Fibroblast of skin of right biceps (primary cell): Measurements from ENCODE around the gene MYLK4.

ENCODE experiments used
- DNase-seq: peaks from one replicate; pipeline ENCODE4 v3.0.0-alpha.2; 2013

MYLK4 gene

DNA sequence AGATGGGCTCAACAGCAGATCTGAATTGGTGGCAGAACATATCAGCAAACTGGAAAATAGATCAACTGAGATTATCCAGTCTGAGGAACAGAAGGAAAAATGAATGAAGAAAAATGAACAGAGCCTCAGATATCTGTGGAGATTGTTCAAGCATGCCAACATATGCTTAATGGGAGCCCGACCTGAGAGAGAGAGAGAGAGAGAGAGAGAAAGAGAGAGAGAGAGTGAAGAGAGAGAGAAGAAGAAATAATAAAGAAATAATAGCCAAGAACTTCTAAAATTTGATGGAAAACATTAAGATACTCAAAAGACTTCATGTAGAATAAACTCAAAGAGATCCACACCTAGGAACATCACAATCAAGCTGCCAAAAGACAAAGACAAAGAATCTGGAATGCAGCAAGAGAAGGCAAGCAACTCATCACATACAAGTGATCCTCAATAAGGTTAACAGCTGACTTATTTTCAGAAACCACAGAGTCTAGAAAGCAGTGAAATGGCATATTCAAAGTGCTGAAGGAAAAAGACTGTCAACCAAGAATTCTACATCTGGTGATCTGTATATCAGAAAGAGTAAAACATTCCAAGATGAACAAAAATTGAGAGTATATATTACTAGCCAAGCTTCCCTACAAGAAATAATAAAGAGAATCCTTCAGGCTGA is 97.2 kb downstream of the MYLK4 start:
- DNase-seq = no peak

DNA sequence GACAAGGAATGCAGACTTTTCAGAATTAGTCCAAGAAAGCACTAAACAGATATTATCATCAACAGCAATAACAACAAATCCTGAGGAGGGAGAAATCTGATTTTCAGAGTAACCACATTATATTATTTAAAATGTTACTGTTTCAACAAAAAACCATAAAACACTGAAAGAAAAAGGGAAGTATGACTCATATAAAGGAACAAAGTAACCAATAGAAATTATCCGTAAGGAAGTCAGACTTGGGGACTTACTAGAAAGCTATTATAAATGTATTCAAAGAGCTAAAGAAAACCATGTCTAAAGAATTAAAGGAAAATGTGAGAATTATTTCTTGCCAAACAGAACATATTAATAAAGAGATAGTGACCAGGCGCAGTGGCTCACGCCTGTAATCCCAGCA is 98.1 kb downstream of the MYLK4 start:
- no peak for DNase-seq

DNA sequence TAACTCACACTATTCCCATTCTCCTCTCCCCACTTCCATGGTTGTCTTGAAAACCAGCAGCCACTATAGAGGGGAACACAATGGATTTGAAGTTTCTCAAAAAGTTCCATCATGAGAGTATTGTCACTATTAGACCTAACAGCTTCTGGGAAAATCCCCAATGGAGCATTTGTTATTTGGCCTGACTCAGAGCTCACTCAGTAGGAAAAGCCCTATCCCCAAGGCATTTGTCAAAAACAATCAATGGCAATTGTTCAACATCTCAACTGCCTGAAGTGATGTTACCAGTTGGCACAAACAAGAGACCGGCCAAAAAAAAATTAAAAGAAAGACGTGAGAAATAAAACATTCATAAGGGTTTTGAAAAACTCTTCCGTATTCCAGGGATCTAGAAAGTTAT is 98.8 kb downstream of the MYLK4 start:
- no peak for DNase-seq

DNA sequence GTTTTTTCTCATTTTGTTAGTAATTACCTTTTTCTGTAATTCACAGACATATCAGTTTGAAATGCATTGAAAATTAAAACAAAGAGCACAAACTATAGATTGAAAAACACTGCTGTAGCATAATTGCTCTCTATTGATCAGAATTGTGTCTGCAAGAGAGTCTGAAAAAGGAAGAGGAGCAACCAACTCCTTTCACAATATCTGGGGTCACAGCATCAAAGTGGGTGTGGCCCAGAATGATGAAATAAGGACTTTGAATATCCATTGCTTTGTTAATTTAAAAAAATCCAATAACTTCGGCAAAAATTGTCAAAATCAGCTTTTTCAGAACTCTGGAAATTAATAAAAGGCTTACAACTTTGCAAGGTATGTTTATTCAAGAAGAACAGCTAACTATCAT is 99.2 kb downstream of the MYLK4 start:
- DNase-seq = no peak

DNA sequence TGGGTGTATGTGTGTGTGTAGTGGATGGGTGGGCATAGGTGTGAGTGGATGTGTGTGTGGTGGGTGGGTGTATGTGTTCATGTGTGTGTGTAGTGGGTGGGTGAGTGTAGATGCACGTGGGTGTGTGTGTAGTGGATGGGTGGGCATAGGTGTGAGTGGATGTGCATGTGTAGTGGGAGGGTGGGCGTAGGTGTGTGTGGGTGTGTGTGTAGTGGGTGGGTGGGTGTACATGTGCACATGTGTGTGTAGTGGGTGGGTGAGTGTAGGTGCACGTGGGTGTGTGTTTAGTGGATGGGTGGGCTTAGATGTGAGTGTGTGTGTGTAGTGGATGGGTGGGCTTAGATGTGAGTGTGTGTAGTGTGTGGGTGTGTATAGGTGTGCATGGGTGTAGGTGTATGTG is 104.4 kb downstream of the MYLK4 start:
- DNase-seq = no peak

DNA sequence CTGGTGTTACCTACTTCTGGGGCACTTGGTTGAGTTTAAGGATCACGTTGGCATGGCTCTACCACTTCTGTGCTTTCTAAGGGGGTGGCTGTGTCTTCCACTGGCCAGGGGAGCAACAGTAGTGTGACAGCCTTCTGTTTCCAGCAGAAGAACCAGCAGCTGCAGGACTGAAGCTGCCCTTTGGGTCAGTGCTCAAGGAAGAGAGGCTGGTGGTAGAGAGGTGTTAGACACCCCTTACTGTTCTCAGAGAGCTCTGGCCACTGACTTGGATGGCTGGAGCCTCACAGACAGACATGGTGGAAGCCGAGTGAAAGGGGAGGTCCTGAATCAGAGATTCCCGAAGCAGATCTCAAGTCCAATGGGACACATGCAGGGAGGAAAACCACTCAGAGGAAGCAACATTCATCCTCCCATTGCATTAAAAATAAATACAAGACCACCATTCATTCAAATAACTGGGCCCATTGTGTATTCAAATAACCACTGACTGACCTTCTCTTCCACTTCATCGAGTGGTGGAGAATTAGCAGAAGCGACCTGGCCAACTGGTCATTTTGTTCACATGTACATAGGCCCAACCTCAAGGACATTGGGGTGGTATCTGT is 106.7 kb downstream of the MYLK4 start:
- no peak for DNase-seq

DNA sequence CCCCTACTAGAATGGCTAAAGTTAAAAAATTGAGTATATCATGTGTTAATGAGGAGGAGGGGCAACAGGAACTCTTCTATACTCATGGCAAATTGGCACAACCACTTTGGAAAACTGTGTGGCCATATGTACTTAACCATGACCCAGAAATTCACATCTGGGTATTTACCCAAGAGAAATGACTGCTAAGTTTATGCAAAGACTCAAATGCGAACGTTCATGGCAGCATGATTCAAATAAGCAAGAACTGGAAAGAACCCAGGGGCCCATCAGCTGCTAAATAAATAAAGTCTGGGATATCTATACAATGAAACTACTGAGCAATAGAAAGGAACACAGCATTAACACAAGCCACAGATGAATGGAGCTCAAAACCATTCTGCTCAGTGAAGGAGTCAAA is 107.6 kb downstream of the MYLK4 start:
- DNase-seq = no peak

DNA sequence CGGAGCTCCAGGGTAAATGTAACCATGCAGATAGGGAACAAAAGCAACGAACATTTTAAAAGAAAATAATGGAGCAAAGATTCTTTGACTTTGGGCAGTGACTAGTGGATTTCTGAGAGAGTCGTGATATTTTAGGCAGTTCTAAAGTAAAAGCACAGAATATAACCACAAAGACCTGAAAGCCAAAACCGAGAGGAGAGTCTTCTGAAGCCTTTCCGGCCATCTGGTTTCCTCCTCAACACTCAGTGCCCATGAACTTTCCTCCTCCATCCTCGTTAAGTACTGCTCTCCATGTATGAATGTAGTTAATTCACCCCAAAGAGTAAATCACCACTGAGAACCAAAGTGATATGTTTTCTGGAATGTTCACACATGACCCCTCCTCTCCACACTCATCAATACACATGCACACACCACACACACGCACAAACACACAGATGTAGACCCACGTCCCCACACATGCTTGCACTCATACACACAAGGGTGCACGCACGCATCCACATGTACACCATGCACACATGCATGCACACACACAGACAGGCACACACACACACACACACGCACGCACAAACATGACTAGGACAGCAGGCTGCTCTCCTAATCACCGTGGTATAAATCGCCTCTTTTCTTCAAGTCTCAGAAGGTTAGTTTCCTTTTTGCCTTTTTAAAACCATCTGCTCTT is 109.5 kb downstream of the MYLK4 start:
- no peak for DNase-seq

DNA sequence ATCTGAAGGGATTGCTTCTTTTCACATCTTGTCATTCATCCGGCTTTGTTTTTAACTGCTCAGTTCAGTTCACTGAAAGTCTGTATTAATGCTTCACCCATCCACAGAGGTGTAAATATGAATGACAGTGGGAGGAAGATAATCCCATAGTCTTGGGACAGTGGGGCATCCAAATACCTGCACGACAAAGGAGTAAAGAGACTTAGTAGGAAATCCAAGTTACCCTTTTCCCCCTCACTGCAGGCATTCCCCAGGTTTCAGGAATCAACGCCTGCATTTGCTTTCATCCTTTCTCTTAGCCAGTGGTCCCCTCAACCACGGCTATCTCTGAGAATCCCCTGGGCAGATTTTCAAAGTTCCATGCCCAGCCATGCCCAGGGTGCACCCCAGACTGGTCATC is 110.2 kb downstream of the MYLK4 start:
- no peak for DNase-seq

DNA sequence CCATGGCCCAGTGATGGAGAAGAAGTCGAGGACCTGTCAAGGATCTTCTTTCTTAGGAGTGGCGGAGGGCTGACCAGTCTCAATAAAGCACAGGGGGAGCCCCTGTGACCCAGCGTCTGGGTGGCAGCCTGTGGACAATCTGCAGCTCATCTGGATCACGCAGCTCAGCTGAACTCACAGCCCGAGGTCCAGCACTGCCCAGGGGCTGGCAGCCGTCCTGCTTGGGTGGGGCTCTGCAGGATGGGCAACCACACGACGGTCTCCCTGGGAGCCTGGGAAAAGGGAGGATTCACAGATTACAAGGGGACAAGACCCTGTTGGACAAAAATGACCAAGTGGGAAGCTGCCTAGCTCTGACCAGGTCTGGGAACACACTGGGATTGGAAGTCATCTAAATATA is 110.8 kb downstream of the MYLK4 start:
- DNase-seq = no peak

DNA sequence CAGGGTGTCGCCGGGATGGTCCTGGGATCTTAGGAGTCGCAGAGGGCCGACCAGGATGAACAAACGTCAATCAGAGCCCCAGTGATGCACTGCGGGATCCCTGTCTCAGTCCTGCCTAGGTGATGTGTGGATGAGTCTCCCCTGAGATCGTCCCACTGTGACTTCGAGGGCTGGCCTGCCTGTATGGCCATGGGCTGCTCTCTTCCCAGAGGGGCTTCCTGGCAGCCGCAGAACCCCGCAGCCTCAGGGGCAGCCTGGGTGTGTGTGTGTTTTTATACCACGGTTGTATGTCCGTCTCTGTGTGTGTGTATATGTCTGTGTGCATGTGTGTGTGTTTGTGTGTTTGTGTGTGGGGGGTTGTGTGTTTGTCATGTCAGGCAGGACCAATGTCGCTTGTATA is 111.6 kb downstream of the MYLK4 start:
- no peak for DNase-seq

DNA sequence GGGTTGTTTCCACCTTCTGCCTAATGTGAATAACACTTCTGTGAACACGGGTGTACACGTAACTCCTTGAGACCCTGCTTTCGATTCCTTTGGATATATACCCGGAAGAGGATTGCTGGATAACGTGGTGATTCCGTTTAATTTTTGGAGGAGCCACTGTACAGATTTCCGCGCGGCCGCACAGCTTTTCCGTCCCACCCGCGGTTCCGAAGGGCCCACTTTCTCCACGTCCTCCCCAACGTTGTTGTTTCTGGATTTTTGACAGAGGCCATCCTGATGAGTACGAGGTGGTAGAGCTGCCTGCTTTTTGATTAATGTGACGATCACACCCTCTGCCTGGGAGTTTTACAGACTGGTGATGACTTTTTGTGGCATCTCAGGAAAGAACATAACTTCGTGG is 114.0 kb downstream of the MYLK4 start:
- no peak for DNase-seq

DNA sequence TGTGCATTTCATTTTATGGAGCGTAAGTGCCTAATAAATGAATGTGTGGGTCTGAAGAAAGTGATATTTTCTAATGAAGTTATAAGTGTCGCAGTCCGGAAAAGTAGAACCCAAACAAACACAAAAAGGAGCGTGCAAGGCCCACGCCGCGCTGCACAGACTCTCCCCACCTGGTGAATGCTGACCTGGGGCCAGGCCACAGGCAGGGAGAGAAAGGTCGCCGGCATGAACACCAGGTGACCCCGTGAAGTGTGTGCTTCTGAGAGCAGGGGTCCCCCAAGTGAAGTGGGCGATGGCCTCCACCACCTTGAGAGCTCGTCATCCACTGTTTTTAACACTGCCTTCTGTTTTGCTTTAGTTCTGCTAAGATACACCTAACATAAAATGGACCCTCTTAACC is 114.8 kb downstream of the MYLK4 start:
- DNase-seq = no peak

DNA sequence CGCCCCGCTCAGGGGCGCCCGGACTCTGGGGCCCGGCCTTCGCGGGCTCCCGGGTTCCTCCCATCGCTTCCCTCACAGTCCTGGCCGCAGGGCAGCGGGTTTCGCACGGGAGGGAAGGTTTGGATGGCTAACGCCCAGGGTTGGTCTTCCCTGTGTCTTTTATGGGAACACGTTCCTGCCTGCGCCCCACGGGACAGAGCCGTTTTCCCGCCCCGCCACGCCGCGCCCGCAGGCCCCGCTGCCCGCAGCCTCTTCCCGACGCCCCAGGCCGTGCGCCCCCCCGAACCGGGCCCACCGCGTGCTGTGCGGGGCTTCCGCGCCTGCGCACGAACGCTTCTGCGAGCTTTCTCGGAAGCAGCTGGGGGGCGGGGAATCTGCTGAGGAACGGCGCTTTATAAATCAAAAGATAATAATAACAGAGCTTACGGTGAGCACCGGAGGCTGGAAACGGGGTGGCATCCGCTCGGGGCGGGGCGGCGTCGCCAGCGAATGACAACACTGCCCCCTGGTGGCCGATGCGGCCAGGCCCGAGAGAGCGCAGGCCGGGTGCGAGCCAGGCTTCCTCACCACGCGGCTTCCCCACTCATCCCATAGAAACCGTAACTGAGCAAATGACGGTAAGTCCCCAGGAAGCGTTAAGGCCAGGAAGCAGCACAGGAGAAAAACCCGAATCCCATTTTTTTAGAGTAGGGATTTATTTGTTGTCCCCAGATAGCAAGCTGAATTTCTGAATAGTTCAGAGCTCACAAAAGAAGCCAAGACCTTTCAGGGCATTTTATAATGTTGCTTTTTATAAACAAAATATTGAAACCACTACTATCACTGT is 116.4 kb downstream of the MYLK4 start:
- DNase-seq = peak; percentile 87

DNA sequence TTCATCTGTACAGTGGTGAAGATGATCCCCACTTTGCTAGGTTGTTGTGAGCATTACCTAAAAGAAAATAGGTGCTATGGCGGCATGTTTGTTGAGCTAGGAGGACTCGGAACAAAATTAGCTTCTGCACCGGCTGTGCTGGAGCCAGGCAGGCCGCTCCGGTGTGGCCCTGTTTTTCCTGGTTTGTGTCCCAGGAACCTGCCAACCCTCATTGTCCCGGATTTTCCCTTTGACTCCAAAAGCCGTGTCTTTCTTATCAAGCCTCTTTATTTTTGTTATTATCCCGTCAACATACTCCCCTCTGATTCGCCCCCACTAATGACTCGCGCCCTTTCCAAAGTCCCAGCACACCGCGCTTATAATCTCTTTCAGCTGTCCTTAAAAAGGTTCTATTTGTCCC is 117.0 kb downstream of the MYLK4 start:
- no peak for DNase-seq

DNA sequence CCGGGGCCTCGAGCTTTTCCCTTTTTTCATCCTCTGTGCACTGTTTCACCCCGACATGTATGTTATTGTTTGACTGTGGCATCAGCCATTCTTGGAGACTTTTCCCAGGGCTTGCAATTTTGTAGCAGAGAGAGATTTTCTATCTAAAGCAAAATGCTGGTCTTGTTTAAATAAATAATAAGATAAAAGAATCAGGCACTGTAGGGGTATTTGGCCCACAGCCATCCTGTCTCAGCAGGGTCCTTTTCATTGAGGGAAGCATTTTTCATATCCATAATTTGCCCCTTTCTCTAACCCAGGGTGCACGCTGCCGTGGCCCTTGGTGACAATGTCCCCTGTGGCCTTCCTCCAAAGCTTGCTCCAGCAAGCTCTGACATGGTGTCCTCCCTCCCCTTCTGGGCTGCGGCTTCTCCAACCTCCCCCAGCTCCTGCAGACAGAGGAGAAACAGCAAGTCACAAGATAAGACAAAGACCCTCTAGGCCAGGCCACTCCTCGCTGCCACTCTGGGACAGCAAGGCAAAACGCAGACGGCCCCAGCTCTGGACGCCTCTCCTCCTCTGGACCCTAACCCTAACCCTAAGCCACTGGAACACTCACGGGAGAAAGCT is 117.6 kb downstream of the MYLK4 start:
- no peak for DNase-seq

DNA sequence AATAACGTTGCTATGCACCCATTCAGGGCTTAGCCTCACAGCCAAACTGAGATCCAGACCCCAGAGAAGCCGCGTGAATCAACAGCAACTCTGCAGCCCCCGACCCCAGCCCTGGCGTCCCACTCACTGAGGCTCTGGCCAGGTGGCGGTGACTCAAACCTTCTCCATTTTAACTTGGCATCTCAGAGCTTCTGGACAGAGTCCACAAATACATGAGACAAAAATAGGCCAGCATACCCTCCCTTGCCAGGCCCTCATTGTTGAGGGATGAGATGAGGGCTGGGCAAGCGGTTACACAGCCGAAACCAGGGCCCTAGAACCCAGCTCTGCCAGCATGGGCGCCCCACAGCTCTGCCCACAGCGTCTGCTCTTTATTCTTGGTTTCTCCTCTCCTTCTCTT is 118.4 kb downstream of the MYLK4 start:
- DNase-seq = peak; percentile 19

DNA sequence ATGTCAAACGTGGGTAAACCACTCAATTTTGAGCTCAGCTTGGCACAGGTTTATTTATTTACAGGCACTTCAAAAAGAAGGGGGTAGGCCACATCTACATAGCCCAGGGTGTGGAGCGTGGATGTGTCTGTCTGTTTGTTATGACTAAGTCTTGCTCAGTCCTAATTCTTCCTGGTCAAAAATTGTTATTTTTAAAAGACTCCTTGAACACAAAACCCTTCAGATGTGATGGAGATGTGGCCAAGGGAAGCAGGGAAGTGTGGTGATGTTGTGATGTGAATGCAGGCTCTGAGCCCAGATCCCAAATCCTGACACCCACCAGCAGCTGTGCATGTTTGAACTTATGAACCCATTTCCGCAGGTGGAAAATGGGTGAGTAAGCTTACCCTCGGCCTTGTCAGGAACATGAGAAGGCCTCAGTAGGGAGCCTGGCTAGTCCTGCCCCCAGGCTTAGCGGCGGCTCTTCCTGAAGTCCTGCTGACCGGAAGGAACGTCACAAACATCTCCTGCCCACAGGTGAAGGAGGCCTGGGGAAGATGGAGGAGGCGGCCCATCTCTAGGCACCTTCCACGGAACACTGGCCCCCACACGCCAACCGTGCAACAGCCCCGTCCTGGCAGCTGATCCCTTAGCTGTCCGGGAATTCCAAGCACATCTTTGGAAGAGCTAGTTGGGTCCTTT is 119.7 kb downstream of the MYLK4 start:
- DNase-seq = peak; percentile 42

DNA sequence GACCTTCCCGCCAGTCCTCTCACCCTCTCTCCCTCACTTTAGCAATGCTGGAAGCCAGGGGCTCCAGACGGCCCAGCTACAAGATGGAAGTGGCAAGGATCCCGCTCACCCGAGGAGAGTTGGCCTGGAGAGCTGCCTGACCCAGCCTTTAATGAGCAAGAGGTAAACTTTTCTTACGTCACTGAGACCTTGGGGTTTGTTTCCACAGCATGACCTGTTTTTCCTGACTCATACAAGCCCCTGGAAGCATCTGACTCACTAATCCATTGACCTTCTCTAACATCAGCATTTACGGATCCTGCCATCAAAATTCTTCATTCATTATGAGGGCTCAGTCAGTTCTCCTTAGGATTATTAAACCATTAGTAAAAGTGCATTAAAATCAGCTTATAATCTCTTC is 120.4 kb downstream of the MYLK4 start:
- DNase-seq = peak; percentile 92

DNA sequence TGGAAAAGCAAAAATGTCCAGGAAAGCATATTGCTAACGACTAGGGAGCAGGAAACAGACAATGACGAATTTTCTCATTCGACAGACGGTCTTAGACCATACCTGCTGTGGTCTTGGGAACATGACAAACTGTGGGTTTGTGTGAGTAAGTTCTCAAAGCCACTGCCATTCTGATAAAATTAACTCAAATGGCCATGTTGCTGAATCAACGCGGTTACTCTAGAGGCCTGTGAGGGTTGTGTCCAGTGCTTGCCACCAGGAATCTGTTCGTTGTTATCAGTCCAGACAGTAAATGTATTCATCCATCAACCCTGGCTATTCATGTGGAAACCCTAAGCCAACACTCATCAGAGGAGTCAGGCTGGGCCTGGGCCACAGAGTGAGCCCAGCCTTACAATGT is 124.3 kb downstream of the MYLK4 start:
- DNase-seq = peak; percentile 56

DNA sequence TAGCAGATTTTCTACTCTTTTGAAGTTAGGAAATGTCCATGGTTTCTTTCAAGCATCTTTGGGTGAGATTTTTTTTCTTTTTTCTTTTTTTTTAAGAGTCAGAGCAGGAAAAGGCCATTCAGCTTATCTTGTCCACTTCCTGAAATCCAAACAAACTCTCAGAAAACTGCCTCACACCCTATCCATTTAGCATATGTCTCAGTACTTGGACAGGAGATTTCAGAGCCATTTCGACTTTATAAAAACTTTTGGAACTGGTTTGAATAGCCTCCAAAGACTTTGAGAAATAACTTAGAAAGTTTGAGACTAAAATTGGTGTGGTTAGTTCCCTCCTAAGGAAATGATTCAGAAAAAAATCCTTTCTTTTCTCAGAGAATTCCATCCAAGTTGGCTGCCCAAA is 125.1 kb downstream of the MYLK4 start:
- peak; percentile 9 for DNase-seq

DNA sequence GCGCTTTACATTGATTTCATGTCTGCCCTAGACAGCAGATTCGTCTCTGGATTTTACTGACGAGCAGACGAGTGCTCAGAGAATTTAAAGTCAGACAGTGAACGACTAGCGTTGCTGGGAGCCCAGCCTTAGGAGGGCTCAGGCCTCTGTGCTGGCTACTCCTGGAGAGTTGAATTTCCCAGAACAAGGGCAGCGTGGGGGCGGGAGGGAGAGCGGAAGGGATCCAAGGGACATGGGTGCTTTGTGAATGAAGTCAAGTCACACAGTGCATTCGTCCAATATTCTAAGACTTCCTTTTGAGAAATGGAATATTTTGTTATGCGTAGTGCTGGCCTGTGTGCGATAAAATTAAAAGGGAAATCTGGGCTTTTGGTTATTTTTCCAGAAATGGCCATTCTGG is 126.5 kb downstream of the MYLK4 start:
- no peak for DNase-seq

DNA sequence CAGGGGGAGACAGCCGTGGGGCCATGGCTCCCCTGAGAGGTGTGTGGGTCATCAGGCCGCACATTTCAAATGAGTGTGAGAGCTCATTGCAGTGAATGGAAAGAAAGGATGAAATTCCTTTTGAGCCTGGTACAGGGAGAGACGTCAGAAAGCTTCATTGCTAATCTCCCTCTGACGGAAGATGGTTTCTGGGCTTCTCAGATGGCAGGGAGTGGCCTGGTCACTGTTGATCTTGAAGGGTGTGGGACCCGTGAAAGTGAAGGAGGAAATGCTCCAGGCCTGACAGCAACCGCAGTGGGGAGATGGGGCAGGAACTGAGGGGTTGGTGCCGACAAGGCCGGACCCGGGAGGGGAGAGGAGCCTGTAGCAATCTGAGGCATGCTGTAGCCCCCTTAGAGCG is 127.4 kb downstream of the MYLK4 start:
- no peak for DNase-seq
